ENCODE data around the gene LRIT2.

The LRIT2 gene

GRCh38 chr10:84225427-84226173 is at the start of gene LRIT2:
LRIT2 (minus strand) TSS chr10:84225544; CDS start chr10:84225520, 24 bp downstream.
- no peak for DNase-seq (ENCODE audit: low spot score)

GRCh38 chr10:84270708-84271107 is 45.4 kb upstream of the LRIT2 start:
- no peak for DNase-seq (ENCODE audit: low spot score)

- no peak for DNase-seq (ENCODE audit: low spot score)
Measured at GRCh38 chr10:84269773-84270172, 44.4 kb upstream of the LRIT2 start.

GRCh38 chr10:84269162-84269561 is 43.8 kb upstream of the LRIT2 start:
- DNase-seq (ENCODE audit: low spot score): no peak

- no peak for DNase-seq (ENCODE audit: low spot score)
Measured at GRCh38 chr10:84267503-84268126, 42.3 kb upstream of the LRIT2 start.

GRCh38 chr10:84265418-84265817 is 40.1 kb upstream of the LRIT2 start:
- peak; percentile 53 for DNase-seq (ENCODE audit: low spot score)

GRCh38 chr10:84264611-84265141 is 39.3 kb upstream of the LRIT2 start:
- DNase-seq (ENCODE audit: low spot score): peak; percentile 90

- no peak for DNase-seq (ENCODE audit: low spot score)
Measured at GRCh38 chr10:84263716-84264115, 38.4 kb upstream of the LRIT2 start.

GRCh38 chr10:84262190-84262956 is 37.0 kb upstream of the LRIT2 start:
- DNase-seq (ENCODE audit: low spot score): no peak

- DNase-seq (ENCODE audit: low spot score): no peak
Measured at GRCh38 chr10:84261236-84261915, 36.0 kb upstream of the LRIT2 start.

GRCh38 chr10:84258034-84258695 is 32.8 kb upstream of the LRIT2 start:
- no peak for DNase-seq (ENCODE audit: low spot score)

- DNase-seq (ENCODE audit: low spot score): no peak
Measured at GRCh38 chr10:84257343-84258020, 32.1 kb upstream of the LRIT2 start.

GRCh38 chr10:84256510-84257342 is 31.4 kb upstream of the LRIT2 start:
- DNase-seq (ENCODE audit: low spot score): peak; percentile 67

- no peak for DNase-seq (ENCODE audit: low spot score)
Measured at GRCh38 chr10:84254552-84255478, 29.5 kb upstream of the LRIT2 start.

- DNase-seq (ENCODE audit: low spot score): no peak
Measured at GRCh38 chr10:84248794-84249193, 23.4 kb upstream of the LRIT2 start.

- no peak for DNase-seq (ENCODE audit: low spot score)
Measured at GRCh38 chr10:84247496-84247895, 22.2 kb upstream of the LRIT2 start.

- peak; percentile 98 for DNase-seq (ENCODE audit: low spot score)
Measured at GRCh38 chr10:84244651-84245270, 19.4 kb upstream of the LRIT2 start, which contains the start of gene RGR. RGR (plus strand) TSS chr10:84245053; CDS start chr10:84245091, 38 bp downstream.

GRCh38 chr10:84243759-84244158 is 18.4 kb upstream of the LRIT2 start:
- no peak for DNase-seq (ENCODE audit: low spot score)
